Psoas muscle (tissue), 8 donors: ENCODE results near the gene WEE2. TPM values are rescaled to one million over a fixed set of nuclear protein-coding genes. Genes with fewer than 3 reads are reported as not detected.
"Not testable (repeated sequence)": the region's sequence is repeated elsewhere in the genome, so short reads cannot be mapped to it uniquely, and the experiment has no call there.

ENCODE experiments used
- ATAC-seq, 4 donors: fragments of 200-7000 bp; cut with Tn5 transposase; one replicate each; pipeline ENCODE4 v1.9.1; 2020; ENCODE audit warnings: moderate library complexity in 3 of 4, mild to moderate bottlenecking in 2 of 4
- DNase-seq, 2 donors: peaks; one replicate each; pipeline ENCODE4 v3.0.0-alpha.2; 2020
- H3K27ac ChIP-seq: fragments of 200-600 bp; one replicate; pipeline ENCODE4 v1.8.0; 2022
- H3K27me3 ChIP-seq, 3 donors: fragments of 200-600 bp in 1 of 3; one replicate each; pipeline versions ENCODE4 v1.6.1 to v1.8.0; 2013 to 2022; ENCODE audit warnings: low read length in 2 of 3, mild to moderate bottlenecking in 2 of 3, moderate library complexity in 1 of 3; ENCODE audit not compliant: insufficient read depth in 3 of 3
- H3K36me3 ChIP-seq, 2 donors: fragments of 200-600 bp in 1 of 2; one replicate each; pipeline versions ENCODE4 v1.6.1 to v1.8.0; 2013 to 2022; ENCODE audit warnings: low read depth in 1 of 2, mild to moderate bottlenecking in 1 of 2, moderate library complexity in 1 of 2; ENCODE audit not compliant: insufficient read depth in 1 of 2
- H3K4me1 ChIP-seq: fragments of 200-600 bp; one replicate; pipeline ENCODE4 v1.8.0; 2022
- H3K4me3 ChIP-seq: fragments of 200-600 bp; one replicate; pipeline ENCODE4 v1.8.0; 2022; ENCODE audit warnings: mild to moderate bottlenecking
- H3K9me3 ChIP-seq: fragments of 200-600 bp; one replicate; pipeline ENCODE4 v1.8.0; 2022
- CTCF ChIP-seq: fragments of 200-600 bp; IDR thresholded peaks from one replicate; pipeline ENCODE4 v1.8.0; 2022; ENCODE audit warnings: antibody characterized with exemption
- WGBS, 3 donors: extraction: QIAGEN DNeasy Blood & Tissue Kit; methylation state at CpG; one replicate each; pipeline versions ENCODE4 v1.1.6 to v1.1.7; 2013; 5-methylcytosine and 5-hydroxymethylcytosine counted together
- intact Hi-C, 2 donors: fragments of 100-400 bp; cut with DNase I; formaldehyde crosslinking; loops; one replicate each; pipeline versions ENCODE4 v1.11.0 to v1.14.2; 2022
- polyA plus RNA-seq, 3 donors: library from polyadenylated mRNA; stranded (reverse); fragments of 200-250 nt; gene quantifications; one replicate each; pipeline ENCODE4 v1.2.3, GENCODE V29; 2013
- total RNA-seq, 4 donors: library from RNA; stranded (reverse); fragmentation: NEBNext Ultra II Directional in 2 of 4; extraction: Animal tissue kit (Norgen Biotek cat#: 25700) in 2 of 4; gene quantifications; one replicate each; pipeline versions ENCODE4 v1.2.1 to v1.2.4, GENCODE V29; 2021 to 2023
- donor health status: healthy with polysubstance abuse.
- donor health status: DM: no; HTN: no; CAD: no; lungs with moderate emphysema.
- donor health status: Bipolar disorder and iron deficiency.
- donor health status: healthy.
- donor health status: DM: yes; HTN: yes; CAD: no.
- donor health status: DM: no; HTN: no; CAD: no.
- donor health status: DM: no; HTN: no; CAD: no.
- donor health status: DM: yes; HTN: yes; CAD: no.

WEE2 gene
- total and polyA plus RNA-seq, 7 donors = not detected

GRCh38 chr7:141752634-141753033 is 44.5 kb downstream of the WEE2 start:
- Histone ChIP-seq H3K9me3 (peaks cover 16% of the 10 kb centered on the region), H3K36me3 (peaks cover 20 to 79% of the 10 kb centered on the region in 2 donors), H3K27ac (no peak overlapping the region), H3K4me3 (no peak overlapping the region), H3K27me3 (no peaks in the 10 kb centered on the region), H3K4me1 (no peaks in the 10 kb centered on the region)
- ATAC-seq (no peak), DNase-seq (no peak)
- WGBS, 3 donors = 96 to 98% (median 97%) methylated on average over 13 of the region's 13 CpGs
- intact Hi-C loops = no loop called here
- TF ChIP-seq CTCF = no peak

GRCh38 chr7:141754939-141755338 is 46.8 kb downstream of the WEE2 start:
- no peaks in the 10 kb centered on the region for H3K4me1 ChIP-seq
- no peaks in the 10 kb centered on the region for H3K27me3 ChIP-seq
- H3K27ac ChIP-seq = no peak overlapping the region
- no peak for TF ChIP-seq CTCF
- intact Hi-C loops = no loop called here
- H3K36me3 ChIP-seq = peaks cover 17 to 75% of the 10 kb centered on the region in 2 donors
- H3K4me3 ChIP-seq = no peak overlapping the region
- H3K9me3 ChIP-seq = peaks cover 16% of the 10 kb centered on the region
- DNase-seq (no peak), ATAC-seq (no peak)
- WGBS, 3 donors = 86 to 98% (median 88%) methylated on average over 6 of the region's 6 CpGs

- 81 to 99% (median 99%) methylated on average over 3 of the region's 3 CpGs for WGBS, 3 donors
- DNase-seq (no peak), ATAC-seq (no peak)
- Histone ChIP-seq H3K9me3 (no peaks in the 10 kb centered on the region), H3K4me1 (no peaks in the 10 kb centered on the region), H3K27me3 (no peaks in the 10 kb centered on the region), H3K4me3 (no peak within 1 kb of the TSS), H3K36me3 (peaks cover 4 to 38% of the 10 kb centered on the region in 2 donors), H3K27ac (no peak within 1 kb of the TSS)
- TF ChIP-seq CTCF = no peak
- intact Hi-C loops = no loop called here
Measured at GRCh38 chr7:141763797-141764196, 55.6 kb downstream of the WEE2 start, which contains the start of gene TAS2R3. TSS of gene TAS2R3 (plus strand) at chr7:141764097. CDS start at chr7:141764159, 62 bp downstream.

GRCh38 chr7:141770083-141770583 is 62.0 kb downstream of the WEE2 start:
- WGBS, 3 donors = 95 to 100% (median 98%) methylated on average over 3 of the region's 3 CpGs
- H3K9me3 ChIP-seq, intact Hi-C loops, H3K27me3 ChIP-seq, ATAC-seq, H3K27ac ChIP-seq, H3K4me3 ChIP-seq, H3K4me1 ChIP-seq, DNase-seq, H3K36me3 ChIP-seq: not testable (repeated sequence)

GRCh38 chr7:141776374-141776773 is 68.2 kb downstream of the WEE2 start, which contains the start of gene TAS2R4:
TSS of gene TAS2R4 (plus strand) at chr7:141776674. CDS start at chr7:141778489, 1,815 bp downstream.
- no peaks in the 10 kb centered on the region for H3K27me3 ChIP-seq
- no peak for ATAC-seq
- no peak for TF ChIP-seq CTCF
- H3K36me3 ChIP-seq = peaks cover 3 to 34% of the 10 kb centered on the region in 2 donors
- no peaks in the 10 kb centered on the region for H3K4me1 ChIP-seq
- 96 to 100% (median 96%) methylated on average over 1 of the region's 1 CpG for WGBS, 3 donors
- no peak for DNase-seq
- H3K9me3 ChIP-seq = no peaks in the 10 kb centered on the region
- intact Hi-C loops = no loop called here
- H3K27ac ChIP-seq = no peak within 1 kb of the TSS
- H3K4me3 ChIP-seq = no peak within 1 kb of the TSS

Other genes with a start within 250 kb of the WEE2 start
- gene AGK, start 156.9 kb upstream of the WEE2 start, total RNA-seq = 10 to 100 TPM in 2 of 4 donors, 1 to 10 TPM in 2; 7.8 to 15.4 (median 9.8) TPM
- gene AGK, start 156.9 kb upstream of the WEE2 start, polyA plus RNA-seq = 10 to 100 TPM in 1 of 3 donors, 1 to 10 TPM in 2; 5.8 to 10.3 (median 7.3) TPM
- gene DENND11, start 6.2 kb upstream of the WEE2 start, total RNA-seq = 1 to 10 TPM; 4.4 to 5.7 (median 5.0) TPM
- gene DENND11, start 6.2 kb upstream of the WEE2 start, polyA plus RNA-seq = 1 to 10 TPM; 1.7 to 4.2 (median 2.3) TPM
- gene SSBP1, start 30.0 kb downstream of the WEE2 start, total RNA-seq = 100 to 1,000 TPM in 1 of 4 donors, 10 to 100 TPM in 3; 61.3 to 112 (median 86.8) TPM
- 100 to 1,000 TPM; 154 to 272 (median 214) TPM for gene SSBP1, start 30.0 kb downstream of the WEE2 start, polyA plus RNA-seq
- gene TAS2R3, start 55.7 kb downstream of the WEE2 start, total RNA-seq = under 1 TPM; 0.20 to 0.26 (median 0.25) TPM
- under 1 TPM in 1 of 3 donors, not detected in 2; 0.08 TPM for gene TAS2R3, start 55.7 kb downstream of the WEE2 start, polyA plus RNA-seq
- gene TAS2R4, start 68.3 kb downstream of the WEE2 start, total RNA-seq = under 1 TPM; 0.15 to 0.60 (median 0.29) TPM
- under 1 TPM; 0.04 to 0.07 (median 0.04) TPM for gene TAS2R4, start 68.3 kb downstream of the WEE2 start, polyA plus RNA-seq
- under 1 TPM in 2 of 4 donors, not detected in 2; 0.32 to 0.66 TPM for gene TAS2R5, start 81.9 kb downstream of the WEE2 start, total RNA-seq
- under 1 TPM; 0.06 to 0.40 (median 0.21) TPM for gene TAS2R5, start 81.9 kb downstream of the WEE2 start, polyA plus RNA-seq
- not detected for gene PRSS37, start 133.1 kb downstream of the WEE2 start, total RNA-seq
- not detected for gene PRSS37, start 133.1 kb downstream of the WEE2 start, polyA plus RNA-seq
- not detected for gene OR9A4, start 208.0 kb downstream of the WEE2 start, total RNA-seq
- under 1 TPM in 1 of 3 donors, not detected in 2; 0.03 TPM for gene OR9A4, start 208.0 kb downstream of the WEE2 start, polyA plus RNA-seq
- gene CLEC5A, start 238.6 kb downstream of the WEE2 start, total RNA-seq = 1 to 10 TPM in 1 of 4 donors, under 1 TPM in 2, not detected in 1; 0.34 to 1.2 (median 0.91) TPM
- under 1 TPM; 0.04 to 0.33 (median 0.11) TPM for gene CLEC5A, start 238.6 kb downstream of the WEE2 start, polyA plus RNA-seq